Muscle of back (tissue), 11 donors: Measurements from ENCODE around the gene DIP2A. TPM values are rescaled to one million over a fixed set of nuclear protein-coding genes. Genes with fewer than 3 reads are reported as not detected.
"Not testable (repeated sequence)": the region's sequence is repeated elsewhere in the genome, so short reads cannot be mapped to it uniquely, and the experiment has no call there.

Experiments
- DNase-seq, 3 donors: peaks; one replicate each; pipeline versions ENCODE4 v3.0.0 to v3.0.0-alpha.2; 2013
- polyA plus RNA-seq, 10 donors: library from polyadenylated mRNA; unstranded; fragments of 120-200 nt; gene quantifications; one replicate each; pipeline ENCODE4 v1.2.1, GENCODE V29; 2013; ENCODE audit not compliant: insufficient read length in 10 of 10

Gene DIP2A
- polyA plus RNA-seq, 10 donors, result 16.0 to 40.4 (median 22.3) TPM

GRCh38 chr21:46482846-46483231, 24.1 kb downstream of the DIP2A start:
- DNase-seq, result no peak

DNA sequence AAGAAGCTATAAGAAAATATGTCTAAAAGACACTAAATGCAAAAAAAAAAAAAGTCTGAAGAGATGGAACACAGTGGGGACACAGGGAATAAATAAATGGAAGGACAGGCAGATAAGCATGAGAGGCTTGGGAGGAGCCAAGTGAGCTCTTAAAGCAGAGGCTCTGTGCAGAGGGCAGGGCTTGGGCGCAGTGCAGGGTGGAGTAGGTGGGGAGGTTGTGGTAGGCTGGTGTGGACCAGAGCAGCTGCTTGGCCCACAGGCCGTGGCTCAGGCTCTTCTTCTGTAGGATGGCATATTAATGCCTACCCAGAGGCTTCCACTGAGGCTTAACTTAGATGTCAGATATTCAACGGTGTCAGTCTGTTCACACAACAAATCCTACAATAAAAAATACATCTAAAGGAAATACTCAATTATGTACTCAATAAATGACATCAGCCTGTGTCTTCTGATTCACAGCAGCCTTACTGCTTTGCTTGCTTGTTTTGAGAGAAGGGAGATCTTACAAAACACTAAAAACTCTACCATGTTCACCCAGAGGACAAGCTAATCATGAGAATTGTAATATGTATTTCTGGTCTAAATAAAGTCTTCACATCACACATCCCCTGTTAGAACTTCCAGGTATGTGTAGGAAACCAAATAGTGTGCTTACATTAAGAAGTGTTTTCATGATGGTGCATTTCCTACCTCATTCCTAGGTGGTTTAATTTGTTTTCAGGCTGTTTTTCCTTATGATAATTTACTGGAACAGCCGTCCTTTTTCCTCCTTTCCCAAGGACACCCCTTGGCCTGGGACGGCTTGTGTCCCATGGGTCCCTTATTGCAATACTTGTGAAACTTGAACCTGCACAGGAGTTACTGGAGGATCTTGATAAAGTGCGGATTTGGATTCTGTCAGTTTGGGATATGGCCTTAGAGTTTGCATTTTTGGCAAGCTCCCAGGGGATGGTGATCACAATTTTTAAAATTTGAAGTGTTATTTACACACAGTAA, 24.9 kb downstream of the DIP2A start:
- no peak for DNase-seq

DNA sequence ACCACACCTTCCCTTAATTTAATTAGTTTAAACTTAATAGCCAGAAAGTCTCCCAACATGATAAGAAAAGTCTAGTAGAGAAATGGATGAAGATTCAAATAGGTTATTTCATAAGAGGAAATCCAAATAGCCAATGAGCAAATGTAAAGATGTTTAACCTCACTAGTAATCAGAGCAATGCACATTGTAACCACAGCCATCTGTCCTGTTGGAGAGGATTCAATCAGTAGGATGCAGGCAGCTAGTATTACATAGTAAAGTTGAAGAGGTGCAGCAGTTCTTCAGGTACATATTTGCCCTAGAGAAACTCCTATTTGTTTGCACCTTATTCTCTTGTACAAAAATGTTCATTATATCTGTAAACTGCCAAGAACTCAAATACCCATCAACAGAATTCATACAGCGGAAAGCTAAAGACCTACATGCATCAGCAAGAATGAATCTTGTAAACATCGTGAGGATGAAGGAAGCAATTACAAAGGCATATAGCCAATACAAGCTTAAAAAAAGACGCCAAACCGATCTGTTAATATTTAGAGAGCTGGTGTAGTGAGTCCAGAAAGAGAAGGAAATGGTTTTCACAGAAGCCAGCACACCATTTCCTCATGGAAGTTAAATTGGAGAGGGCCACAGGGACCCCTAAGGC, 27.9 kb downstream of the DIP2A start:
- DNase-seq, result no peak

DNA sequence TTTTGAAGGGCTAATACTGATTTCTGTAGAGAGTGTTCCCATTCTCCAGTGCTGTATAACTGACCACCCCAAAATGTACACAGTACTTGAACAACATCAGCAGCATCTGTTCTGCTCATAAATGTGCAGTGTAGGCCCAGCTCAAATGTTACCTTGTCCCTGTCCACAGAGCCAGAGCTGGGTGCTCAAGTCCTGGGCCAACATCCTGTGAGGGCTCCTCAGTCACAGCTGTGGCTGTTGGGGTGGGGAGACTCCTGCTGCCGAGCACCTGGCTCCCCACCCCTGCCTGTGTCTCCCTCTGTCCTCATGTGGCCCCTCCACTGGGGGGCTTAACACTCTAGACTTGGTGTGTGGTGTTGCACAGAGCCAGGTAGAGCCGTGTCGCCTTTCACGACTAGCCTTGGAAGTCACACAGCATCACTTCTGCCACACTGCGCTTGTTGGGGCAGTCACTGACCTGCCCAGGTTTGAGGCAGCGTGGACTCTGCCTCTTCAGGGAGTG, 30.5 kb downstream of the DIP2A start:
- DNase-seq, result no peak

- DNase-seq, result no peak
Observed at GRCh38 chr21:46489800-46490199, 31.1 kb downstream of the DIP2A start.

- no peak for DNase-seq
Observed at GRCh38 chr21:46491553-46491952, 32.9 kb downstream of the DIP2A start.

- DNase-seq, result no peak
Observed at GRCh38 chr21:46492851-46493250, 34.2 kb downstream of the DIP2A start.

DNA sequence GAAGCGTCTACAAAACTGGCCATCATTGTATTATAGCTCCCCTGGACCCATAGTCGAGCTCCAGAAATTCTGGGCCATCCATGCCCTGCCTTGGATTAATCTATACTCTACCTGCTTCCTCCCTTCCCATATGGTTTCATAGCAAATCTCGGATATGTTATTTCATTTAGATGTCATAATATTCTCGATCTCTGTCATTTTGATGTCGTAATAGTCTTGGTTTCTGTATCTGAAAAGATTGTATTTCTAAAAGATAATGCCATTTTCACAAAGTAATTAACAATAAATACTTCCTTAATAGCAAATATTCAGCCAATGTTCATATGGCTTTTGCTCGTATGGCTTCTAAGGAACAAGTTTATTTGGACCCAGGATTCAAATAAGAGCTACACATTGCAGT, 35.1 kb downstream of the DIP2A start:
- DNase-seq, result no peak

GRCh38 chr21:46498335-46499050, 39.8 kb downstream of the DIP2A start:
- no peak for DNase-seq

GRCh38 chr21:46500224-46500861, 41.7 kb downstream of the DIP2A start:
- no peak for DNase-seq

GRCh38 chr21:46503922-46504550, 45.3 kb downstream of the DIP2A start:
- no peak for DNase-seq

DNA sequence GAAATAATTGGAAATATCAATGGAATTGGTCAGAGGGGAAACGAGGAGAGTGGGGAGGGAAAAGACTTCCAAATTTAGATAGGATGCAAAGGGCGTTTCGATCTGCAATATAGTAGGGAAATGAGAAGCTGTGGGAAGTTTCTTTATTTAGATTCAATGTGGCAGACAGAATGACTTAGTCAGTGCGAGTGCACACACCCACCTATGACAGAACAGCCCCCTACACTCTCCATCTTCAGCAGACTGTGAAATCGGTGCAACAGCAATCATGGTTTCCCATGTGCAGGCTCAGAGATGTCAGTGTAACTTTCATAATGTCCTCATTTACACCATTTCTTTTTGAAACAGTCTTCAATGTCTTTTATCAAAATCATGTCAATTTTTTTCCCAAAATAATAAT, 46.0 kb downstream of the DIP2A start:
- DNase-seq, result no peak

DNA sequence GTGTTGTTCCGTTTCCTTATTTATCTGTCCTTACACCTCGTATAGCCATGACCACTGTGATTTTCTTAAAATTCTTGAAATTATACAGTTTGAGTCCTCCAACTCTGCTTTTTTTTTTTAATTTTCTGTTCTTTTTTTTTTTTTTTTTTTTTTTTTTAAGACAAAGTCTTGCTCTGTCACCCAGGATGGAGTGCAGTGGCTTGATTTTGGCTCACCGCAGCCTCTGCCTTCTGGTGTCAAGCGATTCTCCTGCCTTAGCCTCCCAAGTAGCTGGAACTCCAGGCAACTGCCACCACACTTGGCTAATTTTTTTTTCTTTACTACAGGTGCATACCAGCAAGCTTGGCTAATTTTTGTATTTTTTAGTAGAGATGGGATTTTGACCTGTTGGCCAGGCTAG, 48.9 kb downstream of the DIP2A start:
- no peak for DNase-seq

- DNase-seq, result no peak
Observed at GRCh38 chr21:46509741-46510502, 51.2 kb downstream of the DIP2A start.

- DNase-seq, result peak; percentile 11 to 36 (median 32)
Observed at GRCh38 chr21:46515109-46515508, 56.4 kb downstream of the DIP2A start.

- DNase-seq, result no peak
Observed at GRCh38 chr21:46516068-46516467, 57.4 kb downstream of the DIP2A start.

DNA sequence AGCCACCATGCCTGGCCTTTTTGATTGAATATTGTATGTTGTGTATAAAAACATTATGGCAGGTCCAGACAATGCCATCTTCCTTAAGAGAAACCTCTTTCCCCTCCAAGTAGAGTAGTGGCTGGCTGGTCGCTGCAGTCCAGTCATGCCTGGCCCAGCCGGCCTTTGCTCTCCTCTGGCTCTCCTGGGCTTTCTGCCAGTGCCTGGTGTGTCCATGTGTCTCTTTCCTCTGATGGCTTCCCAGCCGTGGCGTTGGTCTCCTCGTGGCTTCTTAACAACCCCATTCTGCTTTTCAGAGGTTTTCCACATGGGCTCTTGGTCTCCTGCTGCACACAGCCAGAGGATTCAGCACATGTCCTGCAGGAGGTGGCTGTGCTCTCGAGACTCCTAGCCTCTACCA, 58.7 kb downstream of the DIP2A start:
- DNase-seq, result no peak

GRCh38 chr21:46518983-46519583, 60.4 kb downstream of the DIP2A start:
- DNase-seq, result no peak

DNA sequence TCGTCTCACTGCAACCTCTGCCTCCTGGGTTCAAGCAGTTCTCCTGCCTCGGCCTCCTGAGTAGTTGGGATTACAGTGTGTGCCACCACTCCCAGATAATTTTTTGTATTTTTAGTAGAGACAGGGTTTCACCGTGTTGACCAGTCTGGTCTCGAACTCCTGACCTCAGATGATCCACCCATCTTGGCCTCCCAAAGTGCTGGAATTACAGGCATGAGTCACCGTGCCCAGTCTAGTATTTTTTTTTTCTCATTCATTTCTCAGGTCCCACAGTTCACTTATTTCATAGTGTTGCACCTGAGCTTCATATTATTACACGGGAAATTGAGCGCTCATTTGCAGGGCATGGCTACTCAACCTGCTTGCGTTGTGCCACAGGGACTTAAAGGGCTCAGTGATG, 68.7 kb downstream of the DIP2A start:
- not testable (repeated sequence) for DNase-seq

DNA sequence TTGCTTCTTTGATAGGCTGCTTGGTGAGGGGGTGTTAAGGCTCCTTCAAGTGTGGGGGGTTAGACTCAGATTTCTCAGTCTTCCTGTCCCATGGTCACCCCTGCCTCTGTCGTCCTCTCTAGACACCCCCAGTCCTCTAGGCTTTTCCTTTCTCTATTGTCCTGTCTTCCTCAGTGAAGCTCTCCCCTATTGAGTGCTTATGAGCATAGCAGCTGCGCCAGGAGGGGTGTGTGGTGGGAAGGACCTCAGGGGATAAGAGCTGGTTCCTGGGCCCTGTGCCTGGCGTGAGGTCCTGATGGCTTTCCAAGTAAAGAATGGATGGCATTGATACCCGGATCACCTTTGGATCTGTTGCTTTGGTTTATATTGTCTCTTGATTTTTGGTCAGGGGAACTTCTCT, 69.1 kb downstream of the DIP2A start:
- DNase-seq, result no peak
